HepG2 (cell line): Measurements from ENCODE around the gene C3orf62. TPM values are rescaled to one million over a fixed set of nuclear protein-coding genes. Genes with fewer than 3 reads are reported as not detected.

Source experiments
- BHLHE40 ChIP-seq: IDR thresholded peaks from 2 replicates; pipeline ENCODE4 v1.6.1; 2011; ENCODE audit warnings: low read length, improper control_type of control experiment
- FOXP1 ChIP-seq, 2 experiments: fragments of 450-650 bp in 1 of 2; IDR thresholded peaks; 2 replicates each; pipeline ENCODE4 v1.6.1; 2017 to 2018; ENCODE audit warnings: antibody characterized with exemption in 1 of 2
- HNF4A ChIP-seq: sonication (generic); formaldehyde crosslinking; IDR thresholded peaks from 2 replicates; pipeline ENCODE4 v1.4.0; 2020; ENCODE audit warnings: missing genetic modification reagents
- KIAA2018 ChIP-seq: sonication (generic); formaldehyde crosslinking; IDR thresholded peaks from 2 replicates; pipeline ENCODE4 v1.5.0; 2020; ENCODE audit warnings: mild to moderate bottlenecking, missing genetic modification reagents, borderline replicate concordance
- MIER3 ChIP-seq: IDR thresholded peaks from 2 replicates; pipeline ENCODE4 v1.6.1; 2016; ENCODE audit warnings: missing compliant biosample characterization, borderline replicate concordance
- NFYC ChIP-seq: IDR thresholded peaks from 2 replicates; pipeline ENCODE4 v1.6.1; 2016; ENCODE audit warnings: missing genetic modification reagents, missing compliant biosample characterization
- SP1 ChIP-seq, 2 experiments: fragments of 450-650 bp in 1 of 2; sonication (generic) in 1 of 2; formaldehyde crosslinking in 1 of 2; IDR thresholded peaks; 2 replicates each; pipeline versions ENCODE4 v1.4.0 to v1.6.1; 2016 to 2020; ENCODE audit warnings: missing genetic modification reagents in 1 of 2
- SRSF1 ChIP-seq: fragments of 200-400 bp; formaldehyde crosslinking; optimal IDR thresholded peaks from 2 replicates; pipeline ENCODE3; 2017; ENCODE audit warnings: mild to moderate bottlenecking, low read depth, low read length, moderate library complexity
- TARDBP ChIP-seq: sonication (generic); formaldehyde crosslinking; IDR thresholded peaks from 2 replicates; pipeline ENCODE4 v1.8.0; 2022; ENCODE audit warnings: mild to moderate bottlenecking, missing genetic modification reagents
- ZBTB4 ChIP-seq: sonication (generic); formaldehyde crosslinking; IDR thresholded peaks from 2 replicates; pipeline ENCODE4 v1.4.0; 2020; ENCODE audit warnings: missing genetic modification reagents, mild to moderate bottlenecking, borderline replicate concordance
- ZC3H13 ChIP-seq: sonication (generic); formaldehyde crosslinking; IDR thresholded peaks from 2 replicates; pipeline ENCODE4 v1.8.1; 2023; ENCODE audit warnings: mild to moderate bottlenecking, missing genetic modification reagents, moderate library complexity
- ZFP36L2 ChIP-seq: sonication (generic); formaldehyde crosslinking; IDR thresholded peaks from 2 replicates; pipeline ENCODE4 v1.4.0; 2020; ENCODE audit warnings: missing genetic modification reagents
- ZMAT5 ChIP-seq: sonication (generic); formaldehyde crosslinking; IDR thresholded peaks from 2 replicates; pipeline ENCODE4 v1.5.0; 2020; ENCODE audit warnings: mild to moderate bottlenecking, low read depth, missing genetic modification reagents, borderline replicate concordance
- ZMYM3 ChIP-seq: sonication (generic); formaldehyde crosslinking; IDR thresholded peaks from 2 replicates; pipeline ENCODE4 v1.5.1; 2020; ENCODE audit warnings: mild to moderate bottlenecking, missing genetic modification reagents
- ZNF772 ChIP-seq: sonication (generic); formaldehyde crosslinking; IDR thresholded peaks from 2 replicates; pipeline ENCODE4 v1.5.0; 2020; ENCODE audit warnings: mild to moderate bottlenecking, missing genetic modification reagents
- polyA plus RNA-seq, 8 experiments: library from polyadenylated mRNA; depleted of rRNA in 3 of 8; stranded (reverse) in 7 of 8; unstranded in 1 of 8; fragments of >200 nt; fragmentation: Illumina TruSeq in 4 of 8; extraction: Trizol in 4 of 8; gene quantifications; 2 replicates each; pipeline versions ENCODE4 v1.2.1 to v1.2.3, GENCODE V29; 2011 to 2016; ENCODE audit warnings: low read depth in 4 of 8, missing spikeins in 1 of 8, mixed read lengths in 1 of 8; ENCODE audit not compliant: insufficient read depth in 1 of 8
- total RNA-seq, 5 experiments: library from RNA; depleted of rRNA; stranded (reverse); fragments of >200 nt; fragmentation: Illumina TruSeq; extraction: Trizol; gene quantifications; 2 replicates each; pipeline ENCODE4 v1.2.3, GENCODE V29; 2016; ENCODE audit warnings: low read depth in 1 of 5

Gene C3orf62
- total and polyA plus RNA-seq, 2 of the 13 experiments (the other 11 are each of a cell fraction or from before 2014, with no cell fraction given): 1.6 to 3.9 TPM

GRCh38 chr3:49238274-49239127 is 38.5 kb downstream of the C3orf62 start (continued):
- TF ChIP-seq FOXP1 (IDR thresholded peaks at IDR 0.05): no peak
- peak; percentile 64 for TF ChIP-seq FOXP1 (CRISPR knock-in tag; IDR thresholded peaks at IDR 0.05)
- TF ChIP-seq ZBTB4: no peak
- TF ChIP-seq TARDBP (CRISPR knock-in tag): no peak
- TF ChIP-seq BHLHE40: peak; percentile 48; the same call in 1 of the 2 replicates
- TF ChIP-seq SP1 (IDR thresholded peaks at IDR 0.05): no peak
- TF ChIP-seq SP1 (CRISPR knock-in tag; IDR thresholded peaks at IDR 0.05): no peak
- peak; percentile 57; the same call in 1 of the 2 replicates for TF ChIP-seq ZMYM3 (CRISPR knock-in tag)
- no peak for TF ChIP-seq ZMAT5
- peak; percentile 47 for TF ChIP-seq HNF4A (CRISPR knock-in tag)
- TF ChIP-seq ZC3H13: no peak
- no peak for TF ChIP-seq SRSF1
- TF ChIP-seq MIER3 (CRISPR knock-in tag): 0 out of 2 replicates have a peak, but pooled peaks have one; percentile 43
- no peak for TF ChIP-seq ZNF772 (CRISPR knock-in tag)
- 0 out of 2 replicates have a peak, but pooled peaks have one; percentile 30 for TF ChIP-seq NFYC (CRISPR knock-in tag)
- TF ChIP-seq ZFP36L2 (CRISPR knock-in tag): no peak
- TF ChIP-seq KIAA2018 (CRISPR knock-in tag): no peak
